Transverse colon (tissue), 3 donors: ENCODE results near the gene CTDSP2.

Source experiments
- CTCF ChIP-seq, 5 experiments: fragments of 200-600 bp in 3 of 5; fragments of 450-650 bp in 2 of 5; sonication (generic) in 3 of 5; IDR thresholded peaks; 1 replicate in 2 of 5; 2 replicates in 3 of 5; pipeline ENCODE4 v1.5.1; 2016 to 2017; ENCODE audit warnings: antibody characterized with exemption in 5 of 5, inconsistent platforms in 3 of 5, mild to moderate bottlenecking in 2 of 5, moderate library complexity in 1 of 5
- POLR2A ChIP-seq: fragments of 450-650 bp; IDR thresholded peaks from one replicate; pipeline ENCODE4 v1.6.1; 2016; ENCODE audit warnings: antibody characterized with exemption, mild to moderate bottlenecking, moderate library complexity

- TF ChIP-seq CTCF (IDR thresholded peaks at IDR 0.05) (no peak), POLR2A (no peak)
Measured at GRCh38 chr12:57836442-57837375, 9.8 kb downstream of the CTDSP2 start.
